Measurements from ENCODE around the gene PSMD5.

The PSMD5 gene

DNA sequence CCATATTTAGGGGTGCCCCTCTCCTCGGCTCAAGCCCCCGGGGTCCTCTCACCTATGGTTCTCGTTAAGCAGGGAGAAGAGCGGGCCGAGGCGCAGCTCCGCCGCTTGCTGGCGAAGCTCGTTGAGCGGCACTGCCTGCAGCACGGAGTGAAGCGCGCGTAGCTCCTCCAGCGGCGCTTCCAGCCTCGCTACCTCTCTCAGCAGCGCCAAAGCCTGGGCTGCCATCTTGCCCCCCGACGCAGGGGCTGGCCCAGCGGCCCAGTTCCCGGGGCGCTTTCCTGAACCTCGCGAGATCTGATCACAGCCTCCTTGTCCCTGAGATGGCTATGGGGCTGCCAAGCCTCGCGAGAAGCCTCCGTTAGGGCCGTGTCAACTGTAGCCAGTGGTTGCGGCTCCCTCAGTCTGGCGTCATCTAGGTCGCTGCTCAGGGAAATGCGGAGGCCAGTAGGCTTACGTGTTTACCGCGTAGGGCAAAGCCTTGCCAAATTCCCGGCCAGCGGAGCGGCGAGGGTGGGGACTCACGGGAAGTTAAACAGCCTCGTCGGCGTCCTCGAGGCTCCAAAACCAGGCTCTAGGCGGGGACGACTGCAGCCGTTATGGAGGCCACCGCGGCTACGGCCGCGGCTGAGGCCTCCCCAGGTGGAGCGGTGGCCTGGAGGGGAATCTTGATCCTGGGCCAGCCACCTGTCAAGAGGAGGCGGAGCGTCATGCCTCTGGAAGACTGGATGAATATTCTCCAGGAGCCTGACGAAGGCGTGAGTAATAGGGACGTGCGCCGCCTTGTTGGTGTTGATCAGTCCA is at the start of gene PSMD5:
Gene PSMD5, minus strand, starts transcription at position 238 of the 801 bp plus-strand sequence. Its CDS starts 13 bp downstream, at position 225.
- in situ Hi-C loops (cut with MboI; ENCODE audit: low sequenced_read_pairs), result no loop called here

DNA sequence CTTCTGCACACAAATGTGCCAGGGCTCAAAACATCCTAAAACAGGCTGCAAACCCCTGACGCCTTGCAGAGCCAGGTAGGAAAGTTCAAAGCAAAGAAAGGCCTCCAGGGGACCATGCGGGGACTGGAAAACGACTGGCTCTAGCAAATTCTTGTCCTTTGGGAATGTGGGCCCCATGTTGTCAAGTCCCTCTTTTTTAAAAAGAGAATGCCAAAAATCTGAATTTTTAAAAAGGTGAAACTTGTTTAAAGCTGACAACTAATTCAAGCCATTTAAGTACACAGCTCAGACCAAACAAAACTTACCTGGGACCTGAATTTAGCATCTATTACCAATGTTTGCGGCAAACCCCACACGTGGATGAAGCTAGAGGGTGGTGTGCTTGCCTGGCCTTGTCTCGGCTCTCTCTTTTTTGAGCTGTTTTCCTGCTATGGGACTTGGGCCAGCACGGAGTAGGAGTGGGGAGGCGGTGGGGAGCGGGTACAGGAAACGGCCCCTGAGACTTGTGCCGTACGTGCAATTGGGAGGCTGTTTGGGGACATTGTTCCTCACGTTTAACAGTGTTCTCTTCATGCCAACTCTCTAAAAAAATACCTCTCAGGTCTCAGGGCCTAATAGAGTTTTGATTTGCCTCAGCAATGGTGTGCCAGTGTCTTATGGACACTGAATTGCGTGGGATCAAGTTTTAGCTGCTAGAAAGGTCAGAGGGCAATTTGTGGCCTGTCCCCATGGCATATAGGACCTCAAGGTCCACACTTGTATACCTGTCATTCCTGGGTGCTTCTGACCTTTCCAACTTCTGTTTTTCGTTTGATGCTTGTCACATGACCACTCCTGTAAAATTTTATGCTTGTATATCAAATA is 49.4 kb upstream of the PSMD5 start:
- in situ Hi-C loops (cut with MboI; ENCODE audit: low sequenced_read_pairs), result no loop called here

DNA sequence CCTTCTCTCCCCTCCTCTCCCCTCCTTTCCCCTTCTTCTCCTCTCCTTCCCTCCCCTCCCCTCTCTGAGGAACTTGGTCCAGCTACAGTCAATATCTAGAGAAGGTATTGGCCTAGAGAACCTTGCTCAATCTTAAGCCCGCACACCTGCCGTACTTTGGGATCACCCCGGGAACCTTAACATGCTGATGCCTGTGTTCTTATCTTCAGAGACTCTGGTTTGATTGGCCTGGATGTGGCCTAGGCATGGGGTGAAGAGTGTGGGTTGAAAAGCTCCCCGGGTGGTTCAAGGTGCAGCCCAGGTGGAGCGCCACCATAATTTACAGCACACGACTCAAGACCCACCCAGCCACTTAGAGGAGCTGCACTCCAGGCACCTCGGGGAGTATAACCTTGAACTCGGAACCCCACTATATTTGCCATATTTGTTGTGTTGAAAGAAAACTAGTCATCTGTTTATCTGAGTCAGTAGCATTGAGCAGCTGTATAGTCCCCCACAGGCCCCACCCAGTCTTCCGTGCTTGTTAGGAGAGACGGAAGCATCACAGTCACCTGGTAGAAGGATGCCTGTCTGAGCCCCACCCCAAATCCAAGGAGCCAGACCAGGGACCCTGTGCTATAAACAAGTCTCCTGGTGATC is 48.6 kb upstream of the PSMD5 start:
- in situ Hi-C loops (cut with MboI; ENCODE audit: low sequenced_read_pairs), result no loop called here

DNA sequence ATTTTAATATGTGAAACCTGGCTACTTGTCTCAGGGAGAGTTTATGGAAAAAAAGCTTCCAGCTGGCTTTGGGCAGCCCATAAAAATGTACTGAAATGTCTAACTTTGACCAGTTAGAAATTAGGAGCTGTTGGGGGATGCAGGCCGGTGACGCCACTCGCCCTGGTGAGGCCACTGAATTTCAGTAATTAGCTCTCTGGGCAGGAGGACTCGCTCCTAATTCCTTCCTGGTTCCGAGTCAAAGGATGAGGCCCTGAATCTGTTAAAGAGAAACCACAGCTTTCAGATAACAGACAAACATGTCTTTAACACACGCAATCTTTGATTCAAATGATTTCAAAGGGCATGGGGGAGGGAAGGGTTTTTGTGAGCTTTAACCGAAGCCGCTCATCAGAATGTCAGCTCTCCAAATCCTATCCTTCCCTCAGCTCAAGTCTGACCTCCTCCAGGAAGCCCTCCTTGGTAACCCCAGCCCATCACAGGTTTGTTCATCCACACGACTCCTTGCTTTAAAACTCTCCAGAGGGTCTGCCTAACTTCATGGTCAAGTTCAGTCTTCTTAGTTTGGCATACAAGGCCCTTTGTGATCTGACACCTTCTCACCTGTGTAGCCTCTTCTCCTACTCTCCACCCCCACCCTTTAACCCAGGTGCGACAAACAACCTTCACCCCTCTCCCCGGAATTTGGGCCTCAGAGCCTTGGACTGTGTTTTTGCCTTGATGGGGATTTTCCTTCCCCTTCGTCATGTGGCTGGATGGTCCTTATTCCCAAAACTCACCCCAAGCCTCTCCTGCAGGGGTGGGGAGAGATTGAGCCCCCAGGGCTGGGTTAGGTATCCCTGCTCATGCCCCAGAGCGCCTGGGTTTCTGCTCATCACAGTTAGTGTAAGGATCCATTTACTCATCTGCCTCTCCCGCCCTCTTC is 47.9 kb upstream of the PSMD5 start:
- in situ Hi-C loops (cut with MboI; ENCODE audit: low sequenced_read_pairs), result no loop called here

DNA sequence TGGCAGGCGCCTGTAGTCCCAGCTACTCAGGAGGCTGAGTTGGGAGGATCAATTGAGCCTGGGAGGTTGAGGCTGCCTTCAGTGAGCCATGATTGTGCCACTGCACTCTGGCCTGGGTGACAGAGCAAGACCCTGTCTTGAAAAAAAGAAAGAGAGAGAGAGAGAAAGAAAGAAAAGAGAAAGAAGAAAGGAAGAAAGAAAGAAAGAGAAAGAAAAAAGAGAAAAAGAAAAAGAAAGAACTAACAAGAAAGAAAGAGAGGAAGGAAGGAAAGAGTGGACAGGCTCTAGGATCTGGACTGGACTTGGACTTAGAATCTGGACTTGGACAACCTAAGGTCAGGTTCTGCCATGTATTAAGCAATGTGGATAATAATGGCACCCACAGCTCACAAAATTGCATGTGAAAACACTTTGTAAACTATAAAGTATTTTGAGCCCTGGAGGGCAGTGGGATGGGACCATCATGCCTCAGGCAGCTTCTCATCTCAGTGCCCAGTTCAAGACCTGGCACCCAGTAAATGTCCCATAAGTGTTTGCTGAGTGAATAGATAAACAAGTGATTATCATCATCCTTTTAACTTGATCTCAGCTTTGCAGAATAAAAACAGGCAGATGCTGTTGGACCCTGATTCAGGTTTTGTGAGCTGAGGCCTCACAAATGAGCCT is 47.0 kb upstream of the PSMD5 start:
- in situ Hi-C loops (cut with MboI; ENCODE audit: low sequenced_read_pairs), result no loop called here

DNA sequence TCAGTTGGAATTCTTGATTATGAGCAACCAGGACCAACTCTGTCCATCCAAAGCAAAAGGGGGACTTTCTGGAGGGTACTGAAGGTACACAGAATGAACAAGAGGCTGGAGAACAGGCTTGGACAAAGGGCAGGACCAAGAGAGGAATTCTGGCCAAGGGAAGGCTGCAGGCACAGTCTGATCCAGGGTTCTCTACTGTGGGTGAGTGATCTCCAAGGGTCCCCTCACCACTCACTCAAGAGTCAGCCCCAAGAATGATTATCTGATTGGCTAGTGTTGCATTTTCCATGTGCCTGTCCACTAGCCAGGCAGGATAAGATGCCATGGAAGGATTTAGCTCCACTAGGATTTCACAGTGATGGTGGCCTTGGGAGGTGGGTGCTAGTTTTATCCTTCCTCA is 45.9 kb upstream of the PSMD5 start:
- in situ Hi-C loops (cut with MboI; ENCODE audit: low sequenced_read_pairs), result no loop called here

DNA sequence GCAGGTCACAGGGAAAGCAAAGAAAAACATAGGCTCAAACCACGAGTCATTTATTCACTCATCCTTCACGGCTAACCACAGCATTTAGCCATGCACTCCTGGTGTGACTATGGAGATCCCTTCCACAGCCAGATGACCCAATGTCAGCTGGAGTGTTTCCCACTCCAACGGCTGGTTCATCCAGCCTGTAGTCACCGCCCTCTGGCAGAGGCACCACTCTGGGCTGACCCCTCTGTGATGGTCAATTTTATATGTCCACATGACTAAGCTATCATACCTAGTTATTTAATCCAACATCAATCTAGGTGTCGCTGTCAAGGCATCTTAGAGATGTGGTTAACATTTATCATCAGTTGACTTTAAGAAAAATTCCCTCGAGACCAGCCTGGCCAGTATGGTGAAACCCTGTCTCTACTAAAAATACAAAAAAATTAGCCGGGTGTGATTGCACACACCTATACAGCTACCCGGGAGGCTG is 43.8 kb upstream of the PSMD5 start:
- in situ Hi-C loops (cut with MboI; ENCODE audit: low sequenced_read_pairs), result no loop called here

DNA sequence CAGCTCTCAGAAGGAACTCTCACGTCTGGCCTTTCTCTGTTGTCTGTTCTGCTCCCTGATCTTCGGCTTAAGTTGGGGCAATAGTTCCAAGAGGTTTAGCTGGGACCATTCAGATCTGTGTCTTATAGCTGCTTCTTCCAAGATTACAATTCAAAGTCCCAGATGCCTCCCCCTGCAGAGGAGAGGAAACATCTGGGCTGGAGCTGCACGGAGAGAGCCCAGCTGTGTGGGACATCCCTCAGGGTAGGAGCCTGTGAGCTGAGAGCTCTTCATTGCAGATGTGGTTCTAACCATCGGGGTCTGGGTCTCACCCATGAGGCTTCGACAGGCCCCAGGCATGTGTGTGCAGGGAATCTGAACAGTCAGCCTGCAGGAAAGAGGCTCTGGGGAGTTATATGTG is 43.2 kb upstream of the PSMD5 start:
- in situ Hi-C loops (cut with MboI; ENCODE audit: low sequenced_read_pairs), result no loop called here

DNA sequence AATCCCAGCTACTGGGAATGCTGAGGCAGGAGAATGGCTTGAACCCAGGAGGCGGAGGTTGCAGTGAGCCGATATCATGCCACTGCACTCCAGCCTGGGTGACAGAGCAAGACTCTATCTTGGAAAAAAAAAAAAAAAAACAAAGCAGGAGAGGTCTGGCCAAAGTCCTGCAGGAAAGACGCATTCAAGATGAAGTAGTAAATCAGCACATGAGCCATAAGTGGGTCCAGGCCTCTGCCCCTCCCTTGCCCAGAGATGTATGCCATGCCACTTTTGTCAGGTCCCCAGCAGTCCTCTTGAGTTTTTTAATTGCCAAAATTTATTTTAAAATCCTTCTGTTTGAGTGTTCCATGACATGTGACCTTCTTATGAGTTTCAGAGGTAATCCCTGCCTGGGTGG is 42.7 kb upstream of the PSMD5 start:
- in situ Hi-C loops (cut with MboI; ENCODE audit: low sequenced_read_pairs), result no loop called here

DNA sequence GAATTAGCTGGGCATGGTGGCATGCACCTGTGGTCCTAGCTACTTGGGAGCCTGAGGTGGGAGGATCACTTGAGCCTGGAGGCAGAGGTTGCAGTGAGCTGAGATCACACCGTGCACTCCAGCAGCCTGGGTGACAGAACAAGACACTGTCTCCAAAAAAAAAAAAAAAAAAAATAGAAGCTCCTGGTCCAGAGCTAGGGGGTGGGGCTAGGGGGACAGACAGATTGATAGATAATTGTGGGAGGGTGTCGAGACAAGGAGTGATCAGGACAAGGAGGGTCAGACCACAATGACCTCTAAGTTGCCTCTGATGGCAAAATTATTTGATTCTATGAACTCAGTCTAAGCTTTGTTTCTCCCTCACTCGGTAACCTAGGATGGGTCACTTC is 40.9 kb upstream of the PSMD5 start:
- in situ Hi-C loops (cut with MboI; ENCODE audit: low sequenced_read_pairs), result no loop called here

DNA sequence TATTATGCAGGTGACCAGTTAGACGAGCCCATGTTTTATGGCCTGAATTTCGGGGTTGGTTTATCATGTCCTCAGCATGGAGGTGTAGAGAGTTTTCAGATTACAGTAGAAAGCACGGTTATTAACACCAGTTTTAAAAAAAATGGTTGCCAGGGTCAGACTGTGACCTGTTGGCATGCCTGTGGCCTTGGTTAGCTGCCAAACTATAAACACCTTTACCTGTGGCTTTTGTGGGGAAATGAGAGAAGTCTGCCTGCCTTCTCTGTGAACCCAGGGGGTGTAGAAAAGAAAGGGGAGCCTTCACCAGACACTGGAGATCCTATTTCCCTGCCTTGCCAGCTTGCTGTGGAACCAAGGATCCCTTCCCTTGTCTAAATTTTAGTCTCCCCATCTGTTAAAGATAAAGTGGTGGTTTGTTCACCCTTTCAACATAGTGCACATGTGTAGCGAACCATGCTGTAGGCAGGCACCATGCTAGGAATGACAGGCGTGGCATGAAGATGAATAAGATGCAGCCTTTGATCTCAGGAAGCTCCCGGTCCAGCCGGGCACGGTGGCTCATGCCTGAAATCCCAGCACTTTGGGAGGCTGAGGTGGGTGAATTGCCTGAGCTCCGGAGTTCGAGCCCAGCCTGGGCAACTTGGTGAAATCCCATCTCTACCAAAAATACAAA is 40.3 kb upstream of the PSMD5 start:
- in situ Hi-C loops (cut with MboI; ENCODE audit: low sequenced_read_pairs), result no loop called here

DNA sequence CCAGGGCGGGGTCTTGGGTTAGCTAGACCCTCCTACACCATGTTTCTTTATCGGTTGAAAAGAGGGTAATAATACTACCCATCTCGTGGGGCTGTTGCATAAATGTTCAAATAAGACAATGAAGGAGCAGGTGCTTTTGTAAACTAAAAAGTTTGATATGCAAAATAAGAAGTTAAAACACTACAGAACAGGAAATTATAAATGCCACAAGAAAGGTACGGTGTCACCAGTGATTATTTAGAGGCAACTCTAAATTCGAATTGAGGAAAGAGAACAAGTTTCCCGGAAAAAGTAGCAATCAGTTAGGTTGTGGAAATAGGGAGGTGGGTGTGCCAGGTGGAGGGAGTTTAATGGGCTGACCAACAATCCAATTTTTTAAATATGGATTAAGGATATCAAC is 36.7 kb upstream of the PSMD5 start:
- in situ Hi-C loops (cut with MboI; ENCODE audit: low sequenced_read_pairs), result no loop called here

DNA sequence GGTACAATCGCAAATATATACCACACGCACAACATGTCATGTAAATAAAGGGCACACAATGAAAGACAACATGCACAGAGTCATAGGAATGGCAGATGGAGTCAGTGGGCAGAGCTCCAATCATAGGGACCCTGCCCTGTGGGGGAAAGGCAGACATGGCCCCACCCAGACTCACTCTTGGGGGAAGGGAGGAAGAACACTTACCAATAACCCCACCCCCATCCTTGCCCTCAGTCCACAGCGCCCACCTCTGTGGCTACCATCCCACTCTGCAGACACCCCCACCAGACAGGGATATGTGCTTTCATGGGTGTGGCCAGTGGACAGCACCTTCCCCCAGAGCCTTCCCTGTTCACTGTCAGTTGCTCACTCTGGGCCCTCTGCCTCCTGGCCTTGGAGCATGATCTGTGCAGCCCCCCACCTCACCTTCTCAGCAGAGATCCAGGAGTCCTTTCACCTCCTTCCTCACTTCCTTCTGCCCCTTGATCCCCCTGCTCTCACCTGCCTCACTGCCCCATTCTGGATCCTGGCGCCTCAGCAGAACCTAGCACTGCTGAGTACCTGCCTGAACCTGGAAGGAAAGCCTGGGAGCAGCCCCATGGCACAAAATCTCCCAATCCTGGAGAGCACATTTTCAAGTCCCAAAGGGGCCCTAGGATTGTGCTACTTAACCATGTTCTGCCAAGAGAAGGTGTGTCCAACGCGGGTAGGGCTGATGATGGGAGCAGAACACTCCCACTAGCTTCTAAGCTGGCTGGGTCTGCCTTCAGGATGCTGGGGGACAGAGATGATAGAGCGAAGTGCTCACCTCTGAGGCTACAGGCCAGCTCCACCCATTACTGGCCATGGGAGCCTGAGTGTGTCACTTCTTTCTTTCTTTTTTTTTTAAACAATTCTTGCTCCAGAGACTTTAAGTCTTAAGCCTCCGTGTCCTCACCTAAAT is 35.7 kb upstream of the PSMD5 start:
- in situ Hi-C loops (cut with MboI; ENCODE audit: low sequenced_read_pairs), result no loop called here

DNA sequence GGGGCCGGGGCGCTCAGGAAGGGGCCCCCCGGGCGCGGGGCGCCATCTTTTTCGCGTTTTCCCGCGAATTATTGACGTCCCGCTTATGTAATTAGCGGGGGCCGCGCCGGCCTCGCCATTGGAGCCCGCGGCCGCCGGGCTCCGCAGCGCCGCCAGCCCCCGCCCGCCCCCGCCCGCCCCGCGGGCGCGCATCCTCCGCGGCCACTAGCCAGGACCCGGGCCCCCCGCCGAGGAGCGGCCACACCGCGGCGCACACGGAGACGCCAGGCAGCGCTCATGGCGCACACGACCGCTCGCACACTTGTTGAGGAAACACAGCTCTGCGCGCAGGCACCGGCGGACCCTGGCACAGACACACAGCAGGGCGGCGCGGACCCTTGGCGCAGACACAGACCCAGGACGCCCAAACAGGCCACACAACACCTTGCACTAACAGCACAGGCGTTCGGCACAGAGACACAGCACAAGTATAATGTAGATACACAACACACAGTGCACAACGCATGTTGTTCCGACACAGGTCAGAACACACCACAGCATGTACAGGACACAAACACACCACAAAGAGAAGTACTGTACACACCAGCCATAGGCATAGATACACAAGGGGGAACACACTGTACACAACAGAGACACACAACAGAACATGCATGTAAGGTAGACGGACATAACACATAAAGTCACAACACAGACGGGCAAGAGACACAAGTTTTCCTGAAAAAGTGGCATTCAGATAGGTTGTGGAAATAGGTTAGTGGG is 34.7 kb upstream of the PSMD5 start:
- in situ Hi-C loops (cut with MboI; ENCODE audit: low sequenced_read_pairs), result no loop called here

DNA sequence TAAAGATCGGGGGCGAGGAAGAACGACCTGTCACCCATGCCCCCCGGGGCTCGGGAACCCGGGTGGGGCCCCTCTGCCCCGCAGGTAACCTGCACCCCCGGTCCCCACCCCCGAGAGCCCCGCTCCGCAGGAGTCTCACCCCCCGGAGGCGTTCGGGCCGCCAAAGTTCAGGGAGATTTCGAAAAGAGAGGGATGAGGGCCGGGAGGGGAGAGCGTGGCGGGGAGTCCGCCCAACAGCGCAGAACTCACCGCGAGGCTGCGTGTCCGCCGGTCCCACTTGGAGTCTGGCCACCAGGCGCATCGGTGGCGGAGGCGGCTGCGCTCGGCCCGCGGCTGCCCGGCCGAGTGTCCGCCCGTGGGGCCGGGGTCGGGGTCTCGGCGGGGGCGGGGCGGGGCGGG is 34.1 kb upstream of the PSMD5 start, which contains the start of gene PHF19:
Gene PHF19, minus strand, starts transcription at position 347 of the 399 bp plus-strand sequence. CDS start 2,447 bp downstream, outside the sequence.
- in situ Hi-C loops (cut with MboI; ENCODE audit: low sequenced_read_pairs), result no loop called here

DNA sequence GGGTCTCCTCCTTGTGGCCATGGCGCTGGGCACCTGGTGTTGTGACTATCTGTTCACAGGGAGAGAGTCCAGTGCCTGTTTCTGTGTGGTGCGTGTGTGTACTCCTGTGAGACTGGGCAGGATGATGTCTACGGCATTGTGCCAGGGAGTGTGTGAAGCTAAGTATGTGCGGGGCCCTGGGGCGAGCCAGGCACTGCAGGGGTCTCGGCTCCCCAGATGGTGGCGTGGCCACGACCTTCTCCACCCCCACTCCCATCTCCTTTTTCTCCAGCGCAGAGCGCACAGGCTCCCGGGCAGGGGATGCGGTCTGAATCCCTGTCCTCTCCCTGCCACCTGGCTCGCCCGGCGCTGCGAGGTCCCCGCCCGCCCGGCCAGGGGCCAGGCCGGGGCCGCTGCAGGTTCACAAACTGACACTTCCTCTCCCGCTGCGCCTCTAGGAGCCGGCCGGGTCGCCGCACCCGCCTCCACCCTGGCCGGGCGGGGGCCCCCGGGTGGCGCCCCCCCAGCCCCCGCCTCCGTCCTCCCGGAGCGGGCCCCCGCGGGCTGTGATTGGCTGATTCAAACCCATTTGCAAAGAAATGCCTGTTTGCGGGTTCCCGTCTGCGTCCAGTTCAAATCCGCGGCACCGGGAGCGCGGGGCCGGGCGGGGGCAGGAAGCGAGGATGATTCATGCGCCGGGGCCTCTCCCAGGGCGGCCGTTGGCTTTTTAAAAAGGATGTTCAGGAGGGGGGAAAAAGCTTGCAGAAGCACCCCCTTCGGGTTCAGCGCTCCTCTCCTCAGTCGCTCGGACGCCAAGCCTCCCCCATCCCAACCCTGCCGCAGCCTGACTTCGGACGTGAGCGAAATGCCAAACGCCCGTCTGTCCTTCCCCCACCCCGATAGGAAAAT is 33.5 kb upstream of the PSMD5 start:
- in situ Hi-C loops (cut with MboI; ENCODE audit: low sequenced_read_pairs), result no loop called here

DNA sequence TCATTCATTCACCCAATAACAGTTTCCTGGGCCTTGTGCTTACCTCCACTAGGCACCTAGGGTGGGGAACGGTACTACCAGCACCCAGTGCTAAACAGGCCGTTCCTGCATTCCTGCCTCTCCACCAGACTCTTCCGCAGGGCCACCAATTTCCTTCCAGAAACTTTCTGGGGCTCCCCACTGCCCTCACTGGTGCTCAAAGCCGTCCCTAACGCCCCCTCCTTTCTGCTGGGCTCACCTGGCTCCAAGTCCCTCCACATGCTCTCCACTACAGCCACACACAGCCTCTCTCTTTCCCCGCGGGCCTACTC is 32.9 kb upstream of the PSMD5 start:
- in situ Hi-C loops (cut with MboI; ENCODE audit: low sequenced_read_pairs), result no loop called here

Measured in hTERT RPE-1 (cell line).